Suprapubic skin (tissue), 4 donors: Measurements from ENCODE around the gene SYT2.

Experiments used
- CTCF ChIP-seq, 2 donors: fragments of 200-600 bp in 1 of 2; fragments of 450-650 bp in 1 of 2; sonication (generic) in 1 of 2; IDR thresholded peaks; one replicate each; pipeline ENCODE4 v1.5.1; 2016 to 2019; ENCODE audit warnings: antibody characterized with exemption in 2 of 2, mild to moderate bottlenecking in 1 of 2, moderate library complexity in 1 of 2
- POLR2A ChIP-seq, 2 donors: fragments of 450-650 bp; IDR thresholded peaks; one replicate each; pipeline ENCODE4 v1.6.1; 2017; ENCODE audit warnings: antibody characterized with exemption in 2 of 2, mild to moderate bottlenecking in 2 of 2, moderate library complexity in 2 of 2
- POLR2AphosphoS5 ChIP-seq, 3 donors: sonication (generic); formaldehyde crosslinking; IDR thresholded peaks; one replicate each; pipeline ENCODE4 v1.6.1; 2017; ENCODE audit warnings: antibody characterized with exemption in 3 of 3

- no peak for TF ChIP-seq CTCF (IDR thresholded peaks at IDR 0.05)
- TF ChIP-seq POLR2A (IDR thresholded peaks at IDR 0.05): no peak
- TF ChIP-seq POLR2AphosphoS5 (IDR thresholded peaks at IDR 0.05): no peak
These were observed 124.0 kb downstream of the SYT2 start for GRCh38 chr1:202586018-202586821.
